CD14-positive monocyte (primary cell): ENCODE results near the gene CSH1. TPM values are rescaled to one million over a fixed set of nuclear protein-coding genes. Genes with fewer than 3 reads are reported as not detected.

Source experiments
- DNase-seq, 3 donors: peaks; one replicate each; pipeline ENCODE4 v3.0.0-alpha.2; 2011 to 2022
- H2AFZ ChIP-seq: 2 replicates; pipeline ENCODE4 v1.6.0; 2012; ENCODE audit warnings: mild to moderate bottlenecking, low read depth, low read length, inconsistent platforms; ENCODE audit not compliant: insufficient read depth, poor library complexity, severe bottlenecking
- H3K27ac ChIP-seq, 2 donors: 1 replicate in 1 of 2; 2 replicates in 1 of 2; pipeline ENCODE4 v1.5.1; 2012 to 2013; ENCODE audit warnings: low read length in 2 of 2, control low read depth in 1 of 2, inconsistent platforms in 1 of 2, low read depth in 1 of 2, mild to moderate bottlenecking in 1 of 2
- H3K27me3 ChIP-seq, 2 donors: one replicate each; pipeline versions ENCODE4 v1.6.0 to v1.6.1; 2011 to 2013; ENCODE audit warnings: low read length in 2 of 2; ENCODE audit not compliant: control insufficient read depth in 2 of 2, insufficient read depth in 2 of 2
- H3K36me3 ChIP-seq, 2 donors: replicated peaks in 1 of 2; 1 replicate in 1 of 2; 2 replicates in 1 of 2; pipeline versions ENCODE4 v1.5.1 to v1.6.1; 2012 to 2013; ENCODE audit warnings: low read length in 2 of 2, control low read depth in 1 of 2, inconsistent platforms in 1 of 2, mild to moderate bottlenecking in 1 of 2; ENCODE audit not compliant: insufficient read depth in 2 of 2, control insufficient read depth in 1 of 2
- H3K4me1 ChIP-seq, 2 donors: 1 replicate in 1 of 2; 2 replicates in 1 of 2; pipeline versions ENCODE4 v1.5.1 to v1.6.1; 2012 to 2013; ENCODE audit warnings: low read length in 2 of 2, control low read depth in 1 of 2, inconsistent platforms in 1 of 2, mild to moderate bottlenecking in 1 of 2, moderate library complexity in 1 of 2; ENCODE audit not compliant: insufficient read depth in 2 of 2, control insufficient read depth in 1 of 2
- H3K4me2 ChIP-seq: replicated peaks from 2 replicates; pipeline ENCODE3; 2012; ENCODE audit warnings: low read length, moderate library complexity, mild to moderate bottlenecking; ENCODE audit not compliant: poor library complexity, severe bottlenecking; ENCODE audit errors: extremely low read depth
- H3K4me3 ChIP-seq, 3 experiments: fragments of 200-600 bp in 1 of 3; sonication (generic) in 1 of 3; replicated peaks in 1 of 3; 1 replicate in 2 of 3; 2 replicates in 1 of 3; pipeline ENCODE4 v1.5.1; 2011 to 2013; ENCODE audit warnings: low read length in 3 of 3, mild to moderate bottlenecking in 3 of 3, control low read depth in 2 of 3, low read depth in 2 of 3, inconsistent platforms in 1 of 3, moderate library complexity in 1 of 3
- H3K79me2 ChIP-seq: 2 replicates; pipeline ENCODE4 v1.6.0; 2012; ENCODE audit warnings: mild to moderate bottlenecking, control low read depth, inconsistent platforms, low read length, moderate library complexity; ENCODE audit not compliant: insufficient read depth
- H3K9ac ChIP-seq: 2 replicates; pipeline ENCODE4 v1.6.0; 2017; ENCODE audit warnings: low read length, mild to moderate bottlenecking; ENCODE audit not compliant: insufficient read depth, poor library complexity, severe bottlenecking
- H3K9me3 ChIP-seq, 2 donors: replicated peaks in 1 of 2; 1 replicate in 1 of 2; 2 replicates in 1 of 2; pipeline versions ENCODE4 v1.5.1 to v1.6.1; 2012 to 2013; ENCODE audit warnings: low read length in 2 of 2, control low read depth in 1 of 2; ENCODE audit not compliant: control insufficient read depth in 1 of 2, insufficient read depth in 1 of 2
- H4K20me1 ChIP-seq: 2 replicates; pipeline ENCODE4 v1.6.0; 2012; ENCODE audit warnings: mild to moderate bottlenecking, low read length, control low read depth, moderate library complexity; ENCODE audit not compliant: insufficient read depth
- H3K27ac Mint-ChIP-seq, 7 donors: one replicate each; pipeline ENCODE4 v1.8.0; 2020; ENCODE audit warnings: mild to moderate bottlenecking in 7 of 7, mixed read lengths in 7 of 7, moderate library complexity in 6 of 7, inconsistent platforms in 2 of 7
- H3K27me3 Mint-ChIP-seq, 3 donors: one replicate each; pipeline ENCODE4 v1.8.0; 2021 to 2022; ENCODE audit warnings: low read depth in 3 of 3, mild to moderate bottlenecking in 3 of 3, mixed read lengths in 3 of 3, moderate library complexity in 3 of 3, inconsistent platforms in 1 of 3
- H3K36me3 Mint-ChIP-seq, 2 donors: one replicate each; pipeline ENCODE4 v1.8.0; 2020; ENCODE audit warnings: mixed read lengths in 2 of 2, inconsistent platforms in 1 of 2, mild to moderate bottlenecking in 1 of 2
- H3K4me1 Mint-ChIP-seq: one replicate; pipeline ENCODE4 v1.8.0; 2020; ENCODE audit warnings: mild to moderate bottlenecking, mixed read lengths
- H3K4me3 Mint-ChIP-seq, 2 donors: one replicate each; pipeline ENCODE4 v1.8.0; 2020; ENCODE audit warnings: mild to moderate bottlenecking in 2 of 2, mixed read lengths in 2 of 2, moderate library complexity in 1 of 2
- H3K9me3 Mint-ChIP-seq, 7 donors: one replicate each; pipeline ENCODE4 v1.8.0; 2020 to 2022; ENCODE audit warnings: mixed read lengths in 7 of 7, mild to moderate bottlenecking in 6 of 7, moderate library complexity in 6 of 7, inconsistent platforms in 2 of 7
- CTCF ChIP-seq: fragments of 200-600 bp; IDR thresholded peaks from one replicate; pipeline ENCODE4 v1.8.0; 2022; ENCODE audit warnings: antibody characterized with exemption, mild to moderate bottlenecking
- WGBS: methylation state at CpG from one replicate; pipeline ENCODE4 v1.1.5; 2013; ENCODE audit warnings: missing lambda C conversion rate; ENCODE audit not compliant: insufficient coverage; 5-methylcytosine and 5-hydroxymethylcytosine counted together
- intact Hi-C, 2 donors: fragments of 100-400 bp; cut with micrococcal nuclease; formaldehyde crosslinking; loops; one replicate each; pipeline versions ENCODE4 v1.15.0 to v1.15.1; 2023
- polyA plus RNA-seq, 3 donors: library from polyadenylated mRNA; depleted of rRNA in 1 of 3; unstranded in 2 of 3; stranded (reverse) in 1 of 3; fragments of 300-500 nt in 2 of 3; fragments of >200 nt in 1 of 3; fragmentation: Illumina TruSeq in 2 of 3; gene quantifications; 1 replicate in 2 of 3; 2 replicates in 1 of 3; pipeline ENCODE4 v1.2.3, GENCODE V29; 2012 to 2021

CSH1 gene
- polyA plus RNA-seq, 3 donors = not detected

GRCh38 chr17:63853260-63853659 is 43.1 kb downstream of the CSH1 start:
- Mint-ChIP-seq H3K9me3 (peaks cover 0 to 11% (median 5%) of the 10 kb centered on the region in 7 donors), H3K27me3 (peaks cover 5 to 11% (median 9%) of the 10 kb centered on the region in 3 donors), H3K27ac (no peak overlapping the region), H3K36me3 (peaks cover 0 to 4% of the 10 kb centered on the region in 2 donors), H3K4me3 (no peak overlapping the region), H3K4me1 (peaks cover 5% of the 10 kb centered on the region)
- H3K27ac ChIP-seq = no peak overlapping the region
- H2AFZ ChIP-seq = no peak overlapping the region
- TF ChIP-seq CTCF = no peak
- no CpG with 5 or more reads among the region's 2 CpGs for WGBS
- peaks cover 5 to 9% of the 10 kb centered on the region in 2 donors for H3K4me1 ChIP-seq
- H4K20me1 ChIP-seq = no peaks in the 10 kb centered on the region
- peaks cover 0 to 5% of the 10 kb centered on the region in 2 donors for H3K9me3 ChIP-seq
- intact Hi-C loops = no loop called here
- H3K36me3 ChIP-seq = no peaks in the 10 kb centered on the region
- no peak overlapping the region for H3K9ac ChIP-seq
- no peak for DNase-seq
- H3K79me2 ChIP-seq = no peaks in the 10 kb centered on the region
- no peak overlapping the region for H3K4me2 ChIP-seq
- H3K4me3 ChIP-seq = no peak overlapping the region
- no peaks in the 10 kb centered on the region for H3K27me3 ChIP-seq

GRCh38 chr17:63850401-63850800 is 46.0 kb downstream of the CSH1 start:
- H2AFZ ChIP-seq = no peak overlapping the region
- no peak for DNase-seq
- no peak overlapping the region for H3K4me3 Mint-ChIP-seq
- intact Hi-C loops = no loop called here
- no peaks in the 10 kb centered on the region for H3K27me3 ChIP-seq
- no peaks in the 10 kb centered on the region for H4K20me1 ChIP-seq
- peaks cover 8% of the 10 kb centered on the region for H3K4me1 Mint-ChIP-seq
- H3K79me2 ChIP-seq = no peaks in the 10 kb centered on the region
- no peak overlapping the region for H3K9ac ChIP-seq
- H3K9me3 ChIP-seq = peaks cover 0 to 6% of the 10 kb centered on the region in 2 donors
- H3K27me3 Mint-ChIP-seq = peaks cover 5 to 13% (median 6%) of the 10 kb centered on the region in 3 donors
- H3K4me3 ChIP-seq = no peak overlapping the region
- H3K9me3 Mint-ChIP-seq = peaks cover 3 to 14% (median 10%) of the 10 kb centered on the region in 7 donors
- no peak overlapping the region for H3K27ac ChIP-seq
- H3K4me2 ChIP-seq = no peak overlapping the region
- 100% methylated on average over 1 of the region's 9 CpGs for WGBS
- no peak overlapping the region for H3K27ac Mint-ChIP-seq
- H3K36me3 Mint-ChIP-seq = peaks cover 0 to 11% of the 10 kb centered on the region in 2 donors
- no peak for TF ChIP-seq CTCF
- no peaks in the 10 kb centered on the region for H3K36me3 ChIP-seq
- peaks cover 5 to 9% of the 10 kb centered on the region in 2 donors for H3K4me1 ChIP-seq
